ENCODE results near the gene KPNA2.
"Not testable (repeated sequence)": the region's sequence is repeated elsewhere in the genome, so short reads cannot be mapped to it uniquely, and the experiment has no call there.

GRCh38 chr17:67996301-67997171, 39.0 kb upstream of the KPNA2 start, which contains the start of gene C17orf58:
- not testable (repeated sequence) for TF ChIP-seq CTCF (conservative IDR thresholded peaks at IDR 0.05; ENCODE audit: low read depth, low read length); EZH2 (IDR thresholded peaks at IDR 0.05; ENCODE audit: borderline replicate concordance, low read depth, low read length, poor library complexity, severe bottlenecking)
